Measurements from ENCODE around the gene FGD6.
"Not testable (repeated sequence)": the region's sequence is repeated elsewhere in the genome, so short reads cannot be mapped to it uniquely, and the experiment has no call there.

FGD6 gene

GRCh38 chr12:95234187-95234586 lies 16.9 kb upstream of the FGD6 start:
- not testable (repeated sequence) for DNase-seq

- no peak for DNase-seq
Observed at GRCh38 chr12:95231190-95231589, 13.9 kb upstream of the FGD6 start.

GRCh38 chr12:95230313-95230712 lies 13.0 kb upstream of the FGD6 start:
- no peak for DNase-seq

GRCh38 chr12:95229636-95230035 lies 12.4 kb upstream of the FGD6 start:
- DNase-seq: no peak

- no peak for DNase-seq
Observed at GRCh38 chr12:95228617-95229016, 11.3 kb upstream of the FGD6 start.

GRCh38 chr12:95227818-95228356 lies 10.6 kb upstream of the FGD6 start:
- DNase-seq: no peak

- DNase-seq: no peak
Observed at GRCh38 chr12:95225645-95226212, 8.5 kb upstream of the FGD6 start.

GRCh38 chr12:95224202-95225170 lies 7.2 kb upstream of the FGD6 start:
- no peak for DNase-seq

- DNase-seq: no peak
Observed at GRCh38 chr12:95220726-95221125, 3.5 kb upstream of the FGD6 start.

- no peak for DNase-seq
Observed at GRCh38 chr12:95220190-95220589, 2.9 kb upstream of the FGD6 start.

GRCh38 chr12:95218150-95219133 lies 1.2 kb upstream of the FGD6 start:
- peak in 16 of 51 donors; percentile 31 to 85 (median 66) for DNase-seq

GRCh38 chr12:95216711-95217376 lies 423 bp downstream of the FGD6 start:
- DNase-seq: peak in 3 of 51 donors; percentile 48 to 65 (median 53)

- peak in 1 of 51 donors; percentile 5 for DNase-seq
Observed at GRCh38 chr12:95215949-95216348, 1.3 kb downstream of the FGD6 start.

- no peak for DNase-seq
Observed at GRCh38 chr12:95214466-95214865, 2.8 kb downstream of the FGD6 start.

- DNase-seq: no peak
Observed at GRCh38 chr12:95213928-95214327, 3.3 kb downstream of the FGD6 start.

- no peak for DNase-seq
Observed at GRCh38 chr12:95213119-95213518, 4.1 kb downstream of the FGD6 start.

- DNase-seq: no peak
Observed at GRCh38 chr12:95212586-95212985, 4.7 kb downstream of the FGD6 start.

GRCh38 chr12:95208678-95209077 lies 8.6 kb downstream of the FGD6 start:
- no peak for DNase-seq

GRCh38 chr12:95207407-95207806 lies 9.9 kb downstream of the FGD6 start:
- DNase-seq: no peak

GRCh38 chr12:95206916-95207315 lies 10.4 kb downstream of the FGD6 start:
- no peak for DNase-seq

- peak in 29 of 51 donors; percentile 1 to 66 (median 31) for DNase-seq
Observed at GRCh38 chr12:95205685-95206084, 11.6 kb downstream of the FGD6 start.
